Measurements from ENCODE around the gene SMARCAL1. TPM values are rescaled to one million over a fixed set of nuclear protein-coding genes. Genes with fewer than 3 reads are reported as not detected.
A peak's percentile ranks its signal among the peaks of the same experiment; 100 is the strongest.
"Not testable (repeated sequence)": the region's sequence is repeated elsewhere in the genome, so short reads cannot be mapped to it uniquely, and the experiment has no call there.

Gene SMARCAL1
- total RNA-seq = 9.8 TPM
- long read RNA-seq, transcript SMARCAL1-201 (18 exons, 3,271 nt) = major isoform, 6 of 13 reads
- long read RNA-seq, partial matches to known transcripts = 1 of 13 reads
- long read RNA-seq, other reads (novel, unspliced or antisense) = 3 of 13 reads

DNA sequence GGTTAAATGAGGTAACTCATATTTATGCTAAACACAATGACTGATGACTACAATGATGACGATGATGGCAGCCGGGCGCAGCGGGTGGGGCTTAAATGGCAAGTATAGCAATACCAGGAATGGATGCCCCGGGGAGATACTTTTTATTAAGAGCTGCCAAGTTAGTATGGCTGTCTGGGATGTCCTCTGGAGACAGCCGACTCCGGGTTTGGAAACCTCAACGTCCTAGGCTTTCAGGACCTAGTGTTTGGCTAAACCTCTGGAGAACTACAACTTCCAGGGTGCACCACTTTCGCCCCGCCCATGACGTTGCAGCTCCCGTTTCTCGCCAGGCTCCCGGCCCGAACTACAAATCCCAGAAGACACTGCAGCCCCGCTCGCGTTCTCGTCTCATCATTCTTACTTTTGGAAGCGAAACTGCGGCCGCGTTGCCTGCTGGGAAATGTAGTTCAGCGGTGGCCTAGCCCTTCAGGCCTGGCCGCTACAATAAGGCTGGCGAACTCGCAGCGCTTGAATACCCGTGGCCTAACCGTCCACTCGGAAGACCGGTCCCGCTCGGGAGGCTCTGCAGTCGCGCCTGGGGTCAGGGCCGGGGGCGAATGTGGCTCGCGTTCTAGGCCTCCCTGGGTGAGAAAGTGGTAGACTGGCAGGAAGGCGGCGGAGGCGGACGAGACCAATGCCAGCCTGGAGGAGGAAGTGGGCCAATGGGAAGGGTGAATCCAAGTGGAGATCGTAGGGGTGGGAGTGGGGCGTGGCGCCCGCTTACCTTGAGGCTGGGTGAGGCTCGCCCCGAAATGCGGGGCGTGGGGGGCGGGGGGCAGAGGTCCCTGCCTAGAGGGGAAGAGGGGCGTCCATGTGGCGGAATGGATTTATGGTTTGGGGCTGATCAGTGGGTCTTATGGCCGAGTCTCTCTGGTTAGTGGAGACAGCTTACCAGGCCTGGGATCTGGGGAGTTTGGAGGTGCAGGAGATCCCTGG is at the start of gene SMARCAL1:
SMARCAL1 (plus strand) TSS at position 463 of the 978 bp plus-strand sequence. CDS start 2,221 bp downstream, outside the sequence.
- intact Hi-C loops (cut with micrococcal nuclease) = no loop called here
- DNase-seq (peak; percentile 99), ATAC-seq (peak; percentile 94)

DNA sequence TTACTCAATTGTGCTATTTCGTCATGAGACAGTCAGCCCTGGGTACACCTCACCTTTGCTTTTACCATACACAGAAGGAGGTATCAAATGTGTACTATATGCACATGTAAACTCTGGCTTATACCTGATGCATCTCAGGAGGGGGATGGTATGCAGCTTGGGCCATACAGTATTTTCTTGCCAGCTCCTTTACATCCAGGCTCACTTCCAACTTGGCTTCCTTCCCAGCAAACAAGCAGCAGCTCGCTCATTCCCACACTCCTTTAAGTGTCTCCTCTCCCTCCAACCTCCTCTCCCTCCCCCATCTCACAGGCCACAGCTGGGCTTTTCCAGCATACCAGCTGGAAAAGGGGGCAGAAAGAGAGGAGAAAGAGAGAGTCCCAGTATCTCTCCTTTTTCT is 49.6 kb upstream of the SMARCAL1 start:
- no peak for DNase-seq
- intact Hi-C loops (cut with micrococcal nuclease) = no loop called here
- ATAC-seq = no peak

DNA sequence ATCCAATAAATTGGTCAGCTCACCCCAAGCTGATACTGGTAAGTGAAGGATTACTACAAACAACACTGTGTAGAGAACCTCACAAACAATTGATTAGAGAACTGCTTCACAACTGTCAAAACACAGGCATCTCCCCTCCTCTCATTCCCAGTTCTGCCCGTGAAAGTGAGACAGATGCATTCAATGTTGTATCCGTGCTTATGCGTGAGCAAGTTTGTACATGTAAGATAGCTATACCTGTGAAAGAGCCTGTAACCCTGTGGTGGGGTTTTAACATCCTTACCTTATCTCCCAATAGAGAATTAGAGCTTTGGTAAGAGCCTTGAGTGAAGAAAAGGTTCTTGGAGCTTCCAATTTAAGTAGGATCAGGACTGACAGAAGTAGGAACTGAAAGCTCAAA is 49.1 kb upstream of the SMARCAL1 start:
- ATAC-seq (no peak), DNase-seq (no peak)
- intact Hi-C loops (cut with micrococcal nuclease) = no loop called here

- ATAC-seq (no peak), DNase-seq (no peak)
- intact Hi-C loops (cut with micrococcal nuclease) = no loop called here
These were observed 46.8 kb upstream of the SMARCAL1 start for GRCh38 chr2:216365518-216365917.

DNA sequence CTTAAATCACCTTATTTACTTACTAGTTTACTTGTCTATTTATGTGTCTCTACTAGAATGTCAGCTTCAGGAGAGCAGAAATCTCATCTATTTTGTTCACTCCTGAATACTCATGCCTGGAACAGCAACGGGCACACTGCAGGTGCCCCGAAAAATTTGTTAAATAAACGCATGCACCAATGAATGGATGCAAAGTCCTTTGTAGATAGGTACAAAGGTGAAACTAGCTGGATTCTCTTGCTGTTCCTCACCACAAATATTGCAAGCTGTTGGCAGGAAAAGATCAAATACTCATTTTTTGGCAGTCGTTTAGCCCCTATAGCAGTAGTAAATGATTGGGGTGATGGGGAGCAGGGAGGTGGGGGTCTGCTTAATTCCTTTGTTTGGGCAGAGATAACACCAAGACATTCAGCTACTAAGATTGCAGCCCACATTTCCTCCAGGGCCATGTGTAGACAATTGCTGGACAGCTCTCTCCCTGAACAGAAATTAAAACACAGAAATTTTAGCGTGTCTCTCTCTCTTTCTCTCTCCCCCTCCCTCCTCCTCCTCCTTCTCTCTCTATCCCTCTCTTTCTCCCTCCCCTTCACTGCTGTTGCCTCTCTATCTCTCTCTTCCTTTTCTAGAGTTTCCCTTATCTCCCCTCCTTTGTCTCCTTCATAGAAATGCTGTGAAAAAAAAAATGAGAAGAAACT is 45.4 kb upstream of the SMARCAL1 start:
- intact Hi-C loops (cut with micrococcal nuclease) = no loop called here
- ATAC-seq = no peak
- DNase-seq = no peak

GRCh38 chr2:216369821-216370220 is 42.5 kb upstream of the SMARCAL1 start:
- DNase-seq = no peak
- intact Hi-C loops (cut with micrococcal nuclease) = no loop called here
- no peak for ATAC-seq

GRCh38 chr2:216370961-216371712 is 41.1 kb upstream of the SMARCAL1 start:
- DNase-seq = no peak
- ATAC-seq = no peak
- intact Hi-C loops (cut with micrococcal nuclease) = no loop called here

DNA sequence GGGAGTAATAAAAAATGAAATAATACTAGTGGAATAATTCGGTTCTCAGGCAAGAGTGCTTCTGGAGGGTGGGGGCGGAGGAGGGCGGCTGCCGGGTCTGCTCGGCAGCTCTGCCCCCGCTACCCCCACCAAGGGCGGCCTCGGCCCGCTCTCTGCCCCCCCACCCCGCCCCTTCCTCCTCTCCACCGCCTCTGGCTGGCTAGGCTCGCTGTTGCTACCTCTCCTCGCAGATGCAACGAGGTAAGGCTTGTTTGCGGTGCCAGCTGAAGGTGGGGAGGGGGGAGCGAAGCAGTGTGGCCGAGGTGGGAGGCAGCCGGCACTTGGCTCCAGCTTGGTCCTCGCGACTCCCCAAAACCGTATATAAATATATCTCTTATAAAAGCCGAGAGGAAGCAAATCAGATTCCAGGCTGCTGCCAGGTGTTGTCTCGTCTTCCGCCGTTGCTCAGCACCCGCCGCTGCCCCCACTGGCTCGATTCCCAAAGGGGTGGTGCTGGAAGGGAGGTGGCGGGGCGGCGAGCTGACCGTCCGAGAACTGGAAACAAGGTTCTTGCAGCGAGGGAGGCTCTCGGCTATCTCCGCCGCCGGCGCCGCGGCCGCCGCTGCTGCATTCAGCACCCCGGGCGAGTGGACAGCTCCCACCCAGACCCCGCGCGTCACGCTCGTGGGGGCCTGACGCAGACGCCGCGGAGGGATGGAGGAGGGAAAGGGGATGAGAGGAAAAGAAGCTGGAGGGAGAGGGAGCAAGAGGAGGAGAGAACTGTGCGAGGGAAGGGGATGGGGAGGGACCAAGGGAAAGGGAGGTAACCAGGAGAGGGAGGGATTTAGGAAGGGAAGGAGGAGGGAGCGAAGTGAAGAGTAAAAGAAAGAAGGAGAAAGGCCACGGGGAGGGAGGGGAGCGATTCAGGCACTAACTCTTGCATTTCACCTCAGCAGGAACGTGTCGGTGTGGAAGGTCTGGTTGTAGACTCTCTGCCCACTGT is 40.3 kb upstream of the SMARCAL1 start, which contains the start of gene MARCHF4:
MARCHF4 (minus strand) TSS at position 763 of the 982 bp plus-strand sequence. CDS start 2,223 bp downstream, outside the sequence.
- ATAC-seq (peak; percentile 96), DNase-seq (peak; percentile 79)
- intact Hi-C loops (cut with micrococcal nuclease) = no loop called here

DNA sequence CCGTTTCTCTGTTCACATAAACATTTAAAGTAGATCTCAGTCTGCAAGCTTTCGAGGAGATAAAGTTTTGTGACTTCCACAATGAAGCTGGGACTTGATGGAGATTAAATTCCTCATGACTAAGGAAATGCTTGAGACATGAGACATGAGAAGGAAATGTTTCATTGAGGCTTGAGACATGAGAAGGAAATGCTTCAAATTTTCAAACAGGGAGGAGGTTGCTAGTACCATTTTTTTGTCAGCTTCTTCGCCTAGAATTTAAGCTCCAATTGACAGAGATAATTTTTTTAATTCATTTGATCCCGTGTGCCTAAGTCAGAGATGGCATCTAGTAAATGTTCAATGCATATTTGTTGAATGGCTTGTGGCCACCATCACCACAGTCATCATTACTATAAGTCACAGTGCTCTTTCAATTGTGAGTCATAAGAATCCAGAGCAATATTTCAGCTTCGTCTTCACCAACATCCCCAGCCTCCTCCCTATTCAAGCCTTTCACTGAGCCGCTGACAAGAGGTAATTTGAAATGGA is 39.5 kb upstream of the SMARCAL1 start:
- DNase-seq (no peak), ATAC-seq (no peak)
- intact Hi-C loops (cut with micrococcal nuclease) = no loop called here

GRCh38 chr2:216373896-216374295 is 38.4 kb upstream of the SMARCAL1 start:
- DNase-seq (no peak), ATAC-seq (no peak)
- intact Hi-C loops (cut with micrococcal nuclease) = no loop called here

DNA sequence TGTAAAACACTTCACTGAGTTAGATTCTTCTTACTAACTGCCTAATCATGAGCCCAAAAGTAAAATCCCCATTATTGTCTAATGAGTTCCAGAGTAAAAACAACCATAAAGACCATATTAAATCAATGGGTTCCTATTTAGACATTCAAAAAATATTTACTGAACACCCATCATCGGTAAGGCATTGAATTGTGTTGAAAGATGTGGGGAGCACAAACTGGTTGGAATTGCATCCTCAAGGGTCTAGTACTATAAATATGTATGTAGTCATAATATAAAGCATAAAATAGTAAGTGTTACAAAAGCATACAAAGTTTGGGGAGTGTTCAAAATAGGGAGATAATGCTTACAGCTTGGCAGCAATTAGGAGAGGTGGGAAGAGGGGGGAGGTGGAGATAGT is 37.0 kb upstream of the SMARCAL1 start:
- DNase-seq (no peak), ATAC-seq (no peak)
- intact Hi-C loops (cut with micrococcal nuclease) = no loop called here

DNA sequence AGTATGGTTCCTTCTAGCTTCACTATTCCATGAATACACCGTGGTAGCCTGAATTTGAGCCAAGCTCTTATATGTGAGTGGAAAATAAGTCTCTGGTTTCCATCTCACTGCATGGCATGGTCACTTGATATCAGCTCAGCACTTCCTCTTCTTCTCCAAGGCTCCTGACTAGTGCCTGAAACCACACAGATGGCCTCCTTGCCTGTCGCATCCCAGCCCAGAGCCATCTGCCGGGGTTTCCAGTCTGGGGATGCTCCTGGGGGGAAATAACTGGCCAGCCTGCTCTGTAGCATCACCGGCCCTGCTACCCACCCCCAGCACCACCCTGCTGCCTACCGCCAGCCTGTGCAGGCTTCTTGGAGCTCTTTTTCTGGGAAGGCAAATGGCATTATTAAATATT is 32.3 kb upstream of the SMARCAL1 start:
- intact Hi-C loops (cut with micrococcal nuclease) = no loop called here
- ATAC-seq (no peak), DNase-seq (no peak)

DNA sequence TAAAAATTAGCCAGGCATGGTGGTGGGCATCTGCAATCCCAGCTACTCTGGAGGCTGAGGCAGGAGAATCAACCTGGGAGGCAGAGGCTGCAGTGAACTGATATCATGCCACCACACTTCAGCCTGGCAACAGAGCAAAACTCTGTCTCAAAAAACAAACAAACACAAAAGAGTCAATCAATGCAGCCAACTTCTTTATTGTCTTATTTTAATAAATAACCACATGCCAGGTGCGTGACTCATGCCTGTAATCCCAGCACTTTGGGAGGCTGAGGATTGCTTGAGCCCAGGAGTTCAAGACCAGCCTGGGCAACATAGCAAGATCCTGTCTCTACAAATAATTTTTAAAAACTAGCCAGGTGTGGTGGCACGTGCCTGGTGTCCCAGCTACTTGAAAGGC is 27.9 kb upstream of the SMARCAL1 start:
- DNase-seq; ATAC-seq; intact Hi-C loops (cut with micrococcal nuclease): not testable (repeated sequence)

GRCh38 chr2:216385478-216385877 is 26.8 kb upstream of the SMARCAL1 start:
- intact Hi-C loops (cut with micrococcal nuclease) = no loop called here
- DNase-seq = no peak
- ATAC-seq = no peak

DNA sequence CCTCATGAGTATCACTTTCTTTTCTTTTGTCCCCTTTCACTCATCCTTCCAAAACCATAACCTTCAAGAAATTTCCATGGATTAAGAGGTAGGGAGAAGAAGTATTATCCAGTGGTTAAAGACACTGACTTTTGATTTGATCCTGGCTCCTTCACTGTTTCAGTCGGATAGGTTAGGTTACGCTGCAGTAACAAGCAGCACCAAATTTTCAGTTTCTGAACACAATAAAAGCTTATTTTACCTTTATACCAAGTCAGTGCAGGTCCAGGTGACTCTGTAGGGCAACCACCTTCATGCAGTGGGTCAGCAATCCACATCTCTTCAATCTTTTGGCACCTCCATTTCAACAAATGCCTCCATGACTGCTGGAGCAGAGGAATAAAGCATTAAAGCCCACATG is 25.0 kb upstream of the SMARCAL1 start:
- intact Hi-C loops (cut with micrococcal nuclease) = no loop called here
- ATAC-seq (no peak), DNase-seq (no peak)

- DNase-seq (no peak), ATAC-seq (no peak)
- intact Hi-C loops (cut with micrococcal nuclease) = no loop called here
These were observed 24.0 kb upstream of the SMARCAL1 start for GRCh38 chr2:216388046-216388884.

- intact Hi-C loops (cut with micrococcal nuclease) = no loop called here
These were observed 22.7 kb upstream of the SMARCAL1 start for GRCh38 chr2:216389570-216389969.

More at GRCh38 chr2:216389570-216389969, 22.7 kb upstream of the SMARCAL1 start:
- DNase-seq (no peak), ATAC-seq (no peak)

Measured in left ventricle myocardium superior (tissue), 1 donor.